ENCODE results near the gene NAB2.

The NAB2 gene

GRCh38 chr12:57080855-57081254, 8.1 kb upstream of the NAB2 start:
- ChIA-PET CTCF (interaction anchor here (4.6 to 7.7 kb wide), 2 partner anchors 11 to 30 kb away, joined by 33 to 48 read pairs; partner anchors contain the start of gene STAT6), POLR2A (interaction anchor here (0.6 to 1.2 kb wide), 4 partner anchors 13 to 645 kb away, joined by 3 to 6 read pairs (median 3); no protein-coding TSS in a partner anchor)

GRCh38 chr12:57085999-57086492, 2.9 kb upstream of the NAB2 start:
- POLR2A ChIA-PET: interaction anchor here (1.0 kb wide), 1 partner anchor 26 kb away, joined by 3 read pairs; no protein-coding TSS in a partner anchor
- DNase-seq (ENCODE audit: extremely low spot score): peak; percentile 17
- CTCF ChIA-PET: interaction anchor here (3.2 to 16.3 kb wide), 3 partner anchors 16 to 26 kb away, joined by 12 to 213 read pairs (median 48); partner anchors contain the start of gene STAT6
- no peak for TF ChIP-seq CTCF (IDR thresholded peaks at IDR 0.05; ENCODE audit: control extremely low read depth, extremely low read depth, low read depth, missing control alignments)

More at GRCh38 chr12:57080855-57081254, 8.1 kb upstream of the NAB2 start:
- no peak for TF ChIP-seq CTCF (IDR thresholded peaks at IDR 0.05; ENCODE audit: control extremely low read depth, extremely low read depth, low read depth, missing control alignments)
- DNase-seq (ENCODE audit: extremely low spot score): no peak

GRCh38 chr12:57086493-57087009, 2.4 kb upstream of the NAB2 start:
- CTCF ChIA-PET: interaction anchor here (1.9 to 16.3 kb wide), 2 partner anchors 16 to 22 kb away, joined by 8 to 213 read pairs; partner anchors contain the start of gene STAT6
- POLR2A ChIA-PET: interaction anchor here (1.0 to 2.1 kb wide), 2 partner anchors 8 to 25 kb away, joined by 3 to 15 read pairs; partner anchors contain the start of gene NEMP1
- TF ChIP-seq CTCF (IDR thresholded peaks at IDR 0.05; ENCODE audit: control extremely low read depth, extremely low read depth, low read depth, missing control alignments): peak; percentile 33
- DNase-seq (ENCODE audit: extremely low spot score): peak; percentile 42

GRCh38 chr12:57087010-57087690, 1.8 kb upstream of the NAB2 start:
- POLR2A ChIA-PET: interaction anchor here (1.0 to 2.1 kb wide), 3 partner anchors 8 to 25 kb away, joined by 3 to 15 read pairs (median 13); partner anchors contain the start of genes NEMP1 and STAT6
- TF ChIP-seq CTCF (IDR thresholded peaks at IDR 0.05; ENCODE audit: control extremely low read depth, extremely low read depth, low read depth, missing control alignments): no peak
- CTCF ChIA-PET: interaction anchor here (1.9 to 16.3 kb wide), 2 partner anchors 17 to 21 kb away, joined by 8 to 213 read pairs; partner anchors contain the start of gene STAT6
- DNase-seq (ENCODE audit: extremely low spot score): peak; percentile 84

- CTCF ChIA-PET: interaction anchor here (0.9 to 16.3 kb wide), 3 partner anchors 9 to 20 kb away, joined by 4 to 213 read pairs (median 8); partner anchors contain the start of gene STAT6
- peak; percentile 88 for DNase-seq (ENCODE audit: extremely low spot score)
- no peak for TF ChIP-seq CTCF (IDR thresholded peaks at IDR 0.05; ENCODE audit: control extremely low read depth, extremely low read depth, low read depth, missing control alignments)
- POLR2A ChIA-PET: interaction anchor here (2.0 to 2.1 kb wide), 3 partner anchors 9 to 24 kb away, joined by 4 to 15 read pairs (median 13); partner anchors contain the start of genes NEMP1 and STAT6
Measured at GRCh38 chr12:57087691-57088353, 1.1 kb upstream of the NAB2 start.

All from GM10248 (cell line).